Loucy (cell line): Measurements from ENCODE around the gene ADAMTS2.

Experiments used
- EZH2phosphoT487 ChIP-seq: fragments of 200-600 bp; IDR thresholded peaks from 2 replicates; pipeline ENCODE4 v1.6.1; 2018; ENCODE audit warnings: antibody characterized with exemption, mild to moderate bottlenecking, moderate library complexity, borderline replicate concordance
- TF ChIP-seq, protein P1 (sequence below): fragments of 200-600 bp; sonication (generic); conservative IDR thresholded peaks from 2 replicates; pipeline ENCODE4 v1.5.1; 2014; ENCODE audit warnings: mild to moderate bottlenecking, antibody characterized with exemption, low read length

DNA sequence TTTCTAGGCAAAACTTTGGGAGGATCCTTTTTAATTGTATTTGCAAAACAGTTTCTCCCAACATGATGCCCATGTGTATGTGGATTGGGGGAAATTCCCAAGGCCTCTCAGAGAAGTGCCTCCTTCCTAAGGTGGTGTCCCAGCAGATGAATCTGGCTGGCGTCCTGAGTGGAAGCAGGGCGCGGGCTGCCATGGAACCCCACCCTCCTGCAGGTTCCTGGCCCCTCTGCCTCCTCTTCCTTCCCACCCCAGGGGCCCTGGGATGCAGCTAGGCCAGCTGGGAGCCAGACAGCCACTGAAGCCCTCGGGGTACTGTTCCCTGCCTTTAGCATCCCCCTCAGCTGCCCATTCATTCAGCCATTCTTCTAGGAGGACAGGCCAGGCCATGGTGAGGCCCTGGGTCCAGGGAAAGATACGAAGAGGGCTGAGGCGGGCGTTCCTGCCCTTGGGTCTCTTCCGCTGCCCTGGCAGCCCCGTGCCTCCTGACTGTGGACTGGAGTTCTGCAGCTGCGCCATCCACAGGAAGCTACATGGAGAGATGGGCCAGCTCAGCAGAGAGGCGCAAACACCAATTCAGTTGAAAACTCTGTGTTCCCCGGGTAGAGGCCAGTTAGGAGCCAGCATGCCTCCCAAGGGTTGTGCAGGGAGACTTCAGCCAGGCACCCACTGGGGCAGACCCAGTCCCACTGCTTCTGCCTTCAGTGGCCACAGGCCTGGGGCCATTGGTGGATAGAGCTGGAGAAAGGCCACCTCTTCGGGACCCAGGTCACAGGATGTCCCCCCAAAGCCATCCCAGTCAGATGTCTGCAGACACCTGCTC is 36.5 kb downstream of the ADAMTS2 start:
- TF ChIP-seq, protein P1, sequence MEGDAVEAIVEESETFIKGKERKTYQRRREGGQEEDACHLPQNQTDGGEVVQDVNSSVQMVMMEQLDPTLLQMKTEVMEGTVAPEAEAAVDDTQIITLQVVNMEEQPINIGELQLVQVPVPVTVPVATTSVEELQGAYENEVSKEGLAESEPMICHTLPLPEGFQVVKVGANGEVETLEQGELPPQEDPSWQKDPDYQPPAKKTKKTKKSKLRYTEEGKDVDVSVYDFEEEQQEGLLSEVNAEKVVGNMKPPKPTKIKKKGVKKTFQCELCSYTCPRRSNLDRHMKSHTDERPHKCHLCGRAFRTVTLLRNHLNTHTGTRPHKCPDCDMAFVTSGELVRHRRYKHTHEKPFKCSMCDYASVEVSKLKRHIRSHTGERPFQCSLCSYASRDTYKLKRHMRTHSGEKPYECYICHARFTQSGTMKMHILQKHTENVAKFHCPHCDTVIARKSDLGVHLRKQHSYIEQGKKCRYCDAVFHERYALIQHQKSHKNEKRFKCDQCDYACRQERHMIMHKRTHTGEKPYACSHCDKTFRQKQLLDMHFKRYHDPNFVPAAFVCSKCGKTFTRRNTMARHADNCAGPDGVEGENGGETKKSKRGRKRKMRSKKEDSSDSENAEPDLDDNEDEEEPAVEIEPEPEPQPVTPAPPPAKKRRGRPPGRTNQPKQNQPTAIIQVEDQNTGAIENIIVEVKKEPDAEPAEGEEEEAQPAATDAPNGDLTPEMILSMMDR: no peak
- TF ChIP-seq EZH2phosphoT487: no peak
